Embryonic facial prominence (tissue), 1 donor: ENCODE measurements around the gene XPC.

Experiments used
- DNase-seq: peaks from one replicate; pipeline ENCODE4 v3.0.0-alpha.2; 2016; ENCODE audit errors: extremely low spot score

XPC gene

DNA sequence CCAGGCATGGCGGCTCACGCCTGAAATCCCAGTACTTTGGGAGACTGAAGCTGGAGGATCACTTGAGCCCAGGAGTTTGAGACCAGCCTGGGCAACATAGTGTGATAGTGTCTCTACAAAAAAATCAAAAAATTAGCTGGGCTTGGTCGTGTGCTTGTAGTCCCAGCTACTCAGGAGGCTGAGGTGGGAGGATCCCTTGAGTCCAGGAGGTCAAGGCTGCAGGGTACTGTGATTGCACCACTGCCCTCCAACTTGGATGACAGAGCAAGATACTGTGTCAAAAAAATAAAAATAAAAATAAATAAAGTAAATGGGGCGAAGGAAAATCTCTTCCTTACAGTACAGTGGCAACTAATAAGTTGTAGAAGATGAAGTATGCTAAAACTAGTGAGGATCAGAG, 29.8 kb upstream of the XPC start:
- no peak for DNase-seq

DNA sequence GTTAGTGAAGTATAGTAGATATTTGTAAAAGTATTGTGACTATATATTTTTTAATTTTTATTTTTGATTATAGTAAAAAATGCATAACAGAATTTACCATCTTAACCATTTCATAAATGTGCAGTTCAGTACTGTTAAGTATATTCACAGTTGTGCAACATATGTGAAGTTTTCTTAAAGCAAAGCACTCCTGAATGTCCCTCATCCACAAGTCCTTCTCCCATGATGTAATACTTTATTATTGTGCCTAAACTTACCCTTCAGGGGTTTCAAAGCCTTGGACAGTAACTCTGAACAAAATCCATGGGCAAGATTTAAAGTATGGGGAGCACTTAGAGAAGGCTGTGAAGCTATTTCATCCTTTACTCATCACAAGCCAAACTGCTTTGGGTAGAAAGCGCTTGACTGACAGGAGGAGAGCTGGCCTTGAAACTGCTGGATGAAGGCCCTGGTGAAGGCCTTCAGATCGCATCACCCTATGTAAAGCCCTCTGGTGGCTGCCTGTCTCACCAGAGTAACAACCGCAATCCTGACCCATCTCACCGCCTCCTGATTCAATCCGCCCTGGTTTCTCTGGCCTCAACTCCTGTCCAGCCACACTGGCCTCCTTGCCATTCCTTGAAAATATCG, 28.3 kb upstream of the XPC start:
- DNase-seq: no peak

DNA sequence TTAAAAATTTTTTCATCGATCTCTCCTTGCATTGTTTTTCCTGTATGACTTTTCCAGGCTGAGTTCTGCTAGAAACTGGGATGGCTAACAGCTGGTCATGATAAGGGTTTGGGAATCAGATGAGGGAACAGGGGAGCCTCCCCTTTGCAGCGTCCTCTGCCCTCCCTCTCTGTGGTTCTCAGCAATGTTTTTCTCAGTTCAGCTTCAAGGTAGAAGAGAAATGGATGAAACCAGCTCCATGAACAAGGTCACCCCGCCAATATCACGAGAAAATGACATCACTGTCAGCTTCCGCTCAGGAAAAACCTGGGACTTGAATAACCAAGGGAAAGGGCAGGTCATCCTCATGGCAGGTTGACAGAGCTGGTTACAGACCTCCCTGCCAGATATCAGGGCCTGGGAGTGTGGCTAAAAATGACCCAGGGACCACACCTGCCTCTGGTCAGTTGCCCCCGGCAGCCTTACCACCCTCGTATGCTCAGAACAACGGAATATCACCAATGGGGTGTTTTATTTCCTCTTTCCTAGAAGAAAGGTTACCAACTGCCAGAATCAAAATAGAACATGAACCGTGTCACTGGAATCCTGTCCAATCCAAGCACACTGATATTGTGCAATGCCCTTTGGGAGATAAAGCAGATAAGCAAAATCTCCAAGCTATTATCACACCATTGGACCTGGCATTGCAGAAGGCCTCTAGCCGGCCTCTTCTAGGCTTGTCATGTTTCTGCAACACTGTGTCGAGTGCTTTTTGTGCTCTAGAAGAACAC, 26.3 kb upstream of the XPC start:
- no peak for DNase-seq

DNA sequence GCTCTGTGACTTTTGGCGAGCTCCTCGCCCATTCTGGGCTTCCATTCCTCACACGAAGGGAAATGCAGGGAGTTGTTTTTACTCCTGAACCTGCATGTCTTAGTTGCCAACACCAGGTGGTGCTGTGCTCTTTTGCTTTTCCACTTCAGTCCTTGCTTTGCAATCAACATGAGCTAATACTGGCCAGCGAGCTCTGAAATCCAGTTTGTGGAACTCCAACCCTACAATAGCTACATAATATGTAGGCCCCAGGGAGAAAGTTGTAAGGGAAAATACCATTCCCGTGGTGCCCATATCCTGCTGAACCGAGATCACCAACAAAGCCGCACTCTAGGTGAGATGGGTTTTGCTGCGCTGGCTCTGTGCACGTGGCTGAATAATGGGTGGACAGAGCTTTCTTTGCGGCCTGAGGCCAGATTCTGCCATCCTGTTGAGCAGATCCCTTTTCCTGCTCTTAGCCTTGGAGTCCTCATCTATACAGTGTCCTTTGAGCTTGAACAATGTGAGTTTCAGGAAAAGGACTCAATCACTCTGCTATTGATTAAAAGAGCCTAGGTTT, 25.2 kb upstream of the XPC start:
- peak; percentile 56 for DNase-seq

DNA sequence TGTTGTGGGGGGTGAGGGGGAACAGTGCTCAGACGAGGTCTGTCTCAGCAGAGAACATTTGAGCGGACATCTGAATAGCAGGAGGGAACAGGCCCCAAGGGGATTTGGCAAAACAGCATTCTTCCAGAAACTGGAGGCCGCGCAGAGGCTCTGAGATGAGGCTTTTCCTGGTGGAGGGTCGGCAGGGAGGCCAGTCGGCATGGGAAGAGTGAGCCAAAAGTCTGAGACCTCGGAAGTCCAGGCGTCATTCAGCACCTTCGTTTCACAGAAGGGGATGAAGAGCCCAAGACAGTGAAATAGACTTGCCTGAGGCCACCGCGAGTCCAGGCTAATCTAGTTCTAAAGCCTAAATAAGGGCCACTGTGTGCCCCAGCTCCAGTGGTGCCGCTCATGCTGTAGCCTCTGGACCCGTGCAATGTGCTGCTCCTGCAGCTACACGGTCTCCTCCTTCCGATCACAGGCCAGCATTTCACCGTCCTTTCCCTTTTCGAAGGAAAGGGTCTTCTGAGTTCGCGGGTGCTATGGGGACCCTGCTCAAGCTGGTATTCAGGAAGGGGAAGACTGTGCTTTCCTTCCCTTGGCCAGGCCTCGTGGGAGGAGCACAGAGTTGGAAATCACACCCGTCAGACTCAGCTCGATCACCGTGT, 24.6 kb upstream of the XPC start:
- no peak for DNase-seq

DNA sequence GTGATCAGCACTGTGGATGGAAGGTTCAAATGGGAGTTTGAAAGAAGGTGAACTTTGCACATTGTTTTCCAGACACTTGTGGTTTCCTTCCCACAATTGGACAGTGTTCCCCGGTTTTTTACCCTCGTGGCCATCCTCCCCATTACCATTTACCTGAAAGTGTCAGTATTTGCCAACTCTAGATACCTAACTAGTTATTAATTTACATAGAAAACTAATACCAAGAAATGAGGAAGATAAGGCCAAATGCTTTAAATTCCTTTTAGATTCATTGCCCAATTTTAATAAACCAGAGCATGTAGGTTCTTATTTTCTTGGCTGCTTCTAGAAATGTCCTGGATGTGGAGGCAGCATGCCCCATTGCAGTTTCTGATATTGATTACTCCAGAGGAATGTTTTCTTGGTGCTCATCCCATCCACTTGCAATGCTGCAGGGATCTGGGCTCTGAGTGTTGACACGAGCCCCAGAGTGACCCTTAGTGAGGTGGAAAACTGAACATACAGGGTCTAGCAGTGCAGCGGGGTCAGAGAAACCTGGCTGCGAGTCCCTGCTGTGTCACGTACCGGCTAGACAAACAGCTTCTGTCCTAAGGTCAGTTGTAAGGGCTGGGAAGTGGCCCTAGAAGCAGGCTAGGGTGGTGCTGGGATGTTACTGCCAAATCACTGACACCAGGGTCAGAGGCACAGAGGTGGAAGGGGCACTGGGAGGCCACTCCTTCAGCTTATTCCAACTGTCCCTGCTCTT, 23.7 kb upstream of the XPC start:
- DNase-seq: no peak

DNA sequence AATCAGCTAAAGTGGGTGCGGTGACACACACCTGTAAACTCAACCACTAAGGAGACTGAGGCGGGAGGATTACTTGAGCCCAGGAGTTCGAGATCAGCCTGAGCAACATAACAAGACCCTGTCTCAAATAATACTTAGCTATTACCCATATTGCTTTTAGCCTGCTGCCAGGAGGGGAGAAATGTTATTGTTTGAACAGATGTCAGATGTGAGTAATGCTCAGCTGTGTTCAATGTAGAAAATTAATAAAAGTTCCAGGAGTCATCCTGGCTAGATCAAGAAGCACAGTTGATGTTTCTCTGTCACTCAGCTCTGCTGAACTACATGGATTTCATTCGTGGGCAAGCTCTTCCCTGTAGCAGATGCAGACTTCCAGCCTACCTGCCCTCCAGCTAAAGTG, 22.4 kb upstream of the XPC start:
- no peak for DNase-seq

DNA sequence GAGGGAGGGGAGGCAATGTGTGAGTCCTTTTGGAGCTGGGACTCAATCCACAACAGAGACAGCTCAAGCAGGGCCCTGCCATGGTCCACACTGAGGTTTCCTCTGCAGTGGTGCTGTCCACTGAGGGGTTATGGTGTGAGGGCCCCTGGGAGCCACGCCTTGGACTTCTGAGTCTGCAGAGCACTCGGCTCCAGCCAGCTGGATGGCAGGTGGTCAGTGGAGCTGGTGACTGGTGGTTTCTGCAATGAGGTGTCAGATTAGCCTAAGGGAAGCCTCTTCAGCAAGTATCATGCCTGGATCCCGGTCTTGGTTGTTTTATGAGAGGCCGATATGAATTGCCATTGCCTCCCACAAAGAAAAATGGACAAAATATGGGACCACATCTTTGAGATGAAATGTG, 21.9 kb upstream of the XPC start:
- no peak for DNase-seq

DNA sequence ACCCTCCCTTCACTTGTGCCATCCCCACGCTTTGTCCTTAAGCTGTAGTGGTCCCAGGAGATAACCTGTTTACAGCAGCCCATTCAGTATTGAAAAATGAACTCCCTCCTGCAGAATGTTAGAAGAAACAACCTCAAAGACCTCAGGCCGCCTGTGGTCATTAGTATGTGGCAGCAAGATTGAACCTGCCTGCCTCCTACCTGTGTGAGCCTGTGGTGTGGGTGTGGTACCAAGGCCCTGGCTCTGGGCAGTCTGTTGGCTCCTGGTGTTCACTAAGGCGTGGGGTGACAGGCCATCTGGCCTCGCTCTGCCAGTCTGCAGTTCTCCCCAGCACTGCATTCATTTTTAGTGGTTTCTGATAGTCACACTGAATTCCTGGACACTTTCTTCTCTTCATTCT, 21.2 kb upstream of the XPC start:
- no peak for DNase-seq

DNA sequence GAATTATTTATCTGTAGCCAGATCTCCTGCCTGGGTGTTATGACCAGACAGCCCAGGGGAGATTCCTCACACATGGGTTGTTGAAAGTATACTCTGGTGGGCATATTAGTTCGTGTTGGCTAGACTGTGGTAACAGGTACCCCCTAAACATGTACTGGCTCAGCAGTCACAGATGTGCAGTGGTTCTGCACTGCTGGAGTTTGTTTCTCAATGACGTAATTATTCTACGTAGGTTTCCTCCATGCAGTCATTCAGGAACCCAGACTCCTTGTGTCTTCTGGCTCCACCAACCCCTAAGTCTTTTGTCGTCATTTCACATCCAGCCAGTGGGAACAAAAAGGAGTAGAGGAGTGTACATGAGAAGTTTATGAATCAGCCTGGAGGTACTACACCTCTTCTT, 16.5 kb upstream of the XPC start:
- DNase-seq: no peak

DNA sequence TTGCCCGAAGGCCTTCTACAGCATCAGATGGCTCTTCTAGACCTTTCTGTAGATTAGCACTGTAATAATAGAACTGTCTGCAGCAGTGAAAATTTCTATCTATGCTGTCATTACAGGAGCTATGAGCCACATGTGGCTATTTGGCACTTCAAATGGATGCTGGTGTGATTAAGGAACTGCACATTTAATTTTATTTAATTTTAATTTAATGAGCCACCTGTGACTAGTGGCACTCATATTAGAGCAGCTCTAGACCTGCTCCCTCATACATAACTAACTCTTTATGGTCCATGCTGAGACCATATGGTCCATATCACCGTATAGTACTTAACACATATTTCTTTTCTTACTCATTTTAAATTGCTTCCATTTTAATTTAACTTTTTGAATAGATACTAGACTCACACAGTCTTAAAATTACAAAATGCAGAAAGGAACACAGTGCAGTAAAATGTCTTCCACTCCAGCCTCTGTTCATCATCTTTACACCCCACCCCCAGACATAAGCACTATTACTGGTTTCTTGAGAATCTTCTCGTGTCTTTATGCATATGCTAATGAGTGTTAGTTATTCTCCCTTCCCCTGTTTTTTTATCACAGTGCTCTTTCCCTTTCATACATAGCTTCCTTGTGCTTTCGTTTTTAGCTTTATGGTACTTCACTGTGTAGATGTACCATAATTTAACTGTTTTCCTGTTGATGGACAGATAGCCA, 9.8 kb upstream of the XPC start:
- DNase-seq: no peak

DNA sequence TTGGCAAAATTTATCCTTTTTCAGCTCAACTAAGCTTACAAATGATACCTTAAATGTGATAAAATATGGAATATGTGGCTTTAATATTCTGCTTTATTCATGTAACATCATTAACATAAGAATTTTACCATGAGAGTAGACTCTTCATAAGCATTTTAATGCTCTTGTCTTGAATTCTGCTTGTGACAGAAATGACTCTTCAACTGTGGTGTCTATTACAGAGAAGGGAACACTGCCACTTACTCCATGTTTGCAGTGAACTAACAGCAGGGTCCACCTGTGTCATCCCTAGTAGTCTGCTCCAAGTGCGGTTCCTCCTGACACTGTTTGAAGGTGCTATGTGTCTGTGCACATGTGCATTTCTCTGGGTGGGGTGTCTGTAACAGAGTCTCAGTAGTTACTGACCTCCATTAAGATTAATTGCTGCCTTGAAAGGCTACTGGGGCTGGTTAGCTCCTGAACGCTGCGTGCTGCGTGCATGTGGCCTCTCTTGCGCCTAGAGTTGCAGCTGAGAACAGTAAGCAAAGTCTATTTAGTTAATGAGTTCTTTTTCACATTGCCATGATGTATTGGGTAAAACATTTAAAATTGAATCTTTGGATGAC, 8.6 kb upstream of the XPC start:
- DNase-seq: no peak

DNA sequence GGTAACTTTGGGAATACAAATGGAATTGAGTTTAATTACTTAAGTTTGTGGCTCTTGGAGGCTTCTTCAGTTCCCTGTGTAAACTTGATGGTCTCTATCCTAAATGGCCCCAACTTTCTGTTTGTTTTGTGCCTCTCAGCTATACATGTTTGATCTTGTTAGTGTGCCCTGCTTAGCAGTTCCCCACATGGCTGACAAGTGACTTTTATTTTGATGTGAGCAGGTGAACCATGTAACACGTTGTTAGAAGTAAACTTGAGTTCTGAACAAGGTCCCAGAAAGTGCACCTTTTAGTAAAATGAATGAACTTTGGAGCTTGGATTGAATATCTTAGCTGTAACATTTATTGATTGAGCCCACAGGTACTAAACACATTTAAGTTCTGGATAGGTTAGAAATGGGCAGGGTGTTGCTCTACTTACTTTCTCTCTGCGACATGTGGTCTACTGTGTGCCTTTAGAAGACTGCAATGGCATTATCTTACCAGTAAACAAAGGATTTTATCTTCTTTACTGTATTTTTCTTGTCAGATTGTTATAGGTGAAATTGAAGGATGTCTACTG, 4.7 kb upstream of the XPC start:
- no peak for DNase-seq

DNA sequence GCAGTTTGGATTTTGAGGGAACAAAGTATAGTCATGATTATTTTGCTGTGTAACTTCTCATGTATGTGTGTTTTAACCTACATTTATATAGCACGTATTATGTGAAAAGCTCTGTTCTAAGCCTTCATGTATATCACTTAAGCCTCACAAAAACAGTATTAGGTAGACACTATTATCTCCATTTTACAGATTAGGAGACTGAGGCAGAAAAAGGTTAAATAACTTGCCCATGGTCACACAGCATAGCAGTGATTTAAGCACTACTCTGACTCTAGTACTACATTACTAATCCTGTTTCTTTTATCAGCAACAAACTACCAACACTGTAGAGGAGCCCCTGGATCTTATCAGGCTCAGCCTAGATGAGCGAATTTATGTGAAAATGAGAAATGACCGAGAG, 2.9 kb upstream of the XPC start:
- no peak for DNase-seq

DNA sequence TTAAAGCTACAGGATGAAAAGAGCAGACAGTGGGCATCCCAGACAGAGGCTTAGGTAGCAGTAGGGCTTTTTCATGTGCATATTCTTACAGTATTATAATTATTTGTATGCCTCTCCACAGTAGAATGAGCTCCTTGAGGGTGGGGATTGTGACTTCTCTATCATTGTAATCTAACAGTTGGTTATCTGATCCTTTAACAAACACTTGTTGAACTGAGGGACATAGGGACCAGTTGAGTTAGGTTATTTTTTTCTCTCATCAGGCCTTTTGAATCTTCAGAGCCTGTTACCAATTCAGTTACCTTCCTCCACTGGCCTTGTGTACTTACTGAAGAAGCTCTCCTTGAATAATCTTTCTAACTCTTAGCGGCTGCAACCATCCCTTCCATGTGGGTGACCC, 1.4 kb upstream of the XPC start:
- DNase-seq: no peak

DNA sequence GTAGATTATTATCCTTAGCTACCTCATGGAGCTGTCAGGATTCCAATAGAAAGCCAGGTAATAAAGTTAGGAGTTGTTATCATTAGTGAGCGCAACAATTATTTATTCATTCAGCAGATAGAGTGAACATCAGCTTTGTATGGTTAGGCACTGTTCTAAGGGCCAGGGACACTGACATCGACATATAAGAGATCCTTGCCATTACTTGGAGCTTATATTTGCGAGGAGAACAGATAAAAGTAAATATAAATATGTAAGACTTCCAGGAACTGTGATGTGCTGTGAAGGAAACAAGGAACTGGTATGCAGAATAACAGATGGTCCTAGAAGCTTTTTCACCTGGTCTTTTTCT, 689 bp upstream of the XPC start:
- DNase-seq: no peak

DNA sequence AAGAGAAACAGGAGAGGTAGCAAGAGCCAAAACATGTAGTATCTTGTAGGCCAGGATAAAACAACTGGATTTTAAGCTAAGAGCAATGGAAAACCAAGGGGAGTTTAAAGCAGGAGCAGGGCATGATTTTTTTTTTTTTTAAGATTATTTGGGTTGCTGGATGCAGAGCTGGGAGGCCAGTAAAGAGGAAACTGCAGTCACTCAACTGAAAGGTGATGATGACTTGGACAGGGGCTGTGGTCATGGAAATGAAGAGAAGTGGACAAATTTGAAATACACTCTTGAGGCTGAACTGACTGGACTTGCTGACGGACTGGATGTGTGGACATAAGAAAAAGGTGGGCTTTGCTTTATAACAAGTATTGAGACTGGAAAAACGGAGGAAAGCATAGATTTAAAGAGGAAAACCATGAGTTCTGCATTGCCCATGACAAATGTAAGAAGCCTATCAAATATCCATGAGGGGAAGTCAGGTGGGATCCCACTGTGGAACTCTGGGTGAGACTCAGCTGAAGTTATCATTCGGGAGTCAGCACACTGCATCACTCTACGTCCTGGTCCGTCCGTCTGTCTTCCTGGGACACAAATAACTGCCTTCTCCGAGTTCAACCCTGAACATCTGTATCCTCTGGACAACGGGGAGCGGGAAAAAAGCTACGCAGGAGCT, 688 bp downstream of the XPC start:
- DNase-seq: no peak

DNA sequence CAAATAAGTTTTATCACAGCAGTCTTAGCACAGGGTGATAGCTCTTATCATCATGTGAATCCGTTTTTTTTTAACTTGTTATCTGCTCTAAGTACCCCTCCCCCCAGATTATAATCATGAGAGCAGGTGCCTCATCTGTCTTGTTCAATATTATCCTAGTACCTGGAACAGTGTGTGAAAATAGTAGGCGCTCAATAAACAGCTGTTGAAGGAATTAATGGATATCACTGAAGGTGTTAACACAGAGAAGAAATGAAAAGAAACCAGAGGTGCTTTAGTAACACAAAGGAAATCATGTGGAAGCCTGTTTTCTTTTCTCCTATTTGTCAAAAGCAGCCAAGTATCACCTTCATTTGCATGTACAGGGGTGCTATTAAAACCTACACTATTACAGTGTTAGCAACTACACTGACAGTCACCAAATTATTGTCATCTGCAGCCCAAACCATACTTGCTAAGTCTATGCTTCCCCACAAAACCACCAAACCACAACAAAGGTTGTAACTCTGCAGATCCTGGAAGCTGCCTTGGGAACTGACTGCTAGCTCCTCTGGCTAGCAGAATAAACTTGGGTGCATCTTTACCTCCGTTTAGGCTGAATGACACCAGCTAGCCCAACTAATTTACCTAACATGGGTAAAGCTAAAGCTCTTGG, 2.9 kb downstream of the XPC start:
- DNase-seq: no peak

DNA sequence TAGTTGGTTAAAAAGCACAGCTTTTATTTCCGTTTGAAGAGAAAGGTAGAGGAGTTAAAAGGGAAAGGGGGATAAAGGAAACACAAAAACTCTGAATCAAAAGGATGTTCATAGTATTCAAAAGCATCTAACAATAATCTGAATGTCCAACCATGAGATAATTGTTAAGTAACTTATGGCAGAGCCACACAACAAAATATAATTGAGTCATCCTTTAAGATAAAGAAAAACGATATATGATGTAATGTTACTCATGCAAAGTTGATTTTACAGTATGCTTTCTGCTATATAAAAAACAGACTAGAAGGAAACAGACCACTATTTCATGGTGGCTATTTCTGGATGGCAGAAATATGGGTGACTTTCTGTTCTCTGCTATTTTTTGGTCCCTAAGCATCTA, 3.9 kb downstream of the XPC start:
- no peak for DNase-seq

DNA sequence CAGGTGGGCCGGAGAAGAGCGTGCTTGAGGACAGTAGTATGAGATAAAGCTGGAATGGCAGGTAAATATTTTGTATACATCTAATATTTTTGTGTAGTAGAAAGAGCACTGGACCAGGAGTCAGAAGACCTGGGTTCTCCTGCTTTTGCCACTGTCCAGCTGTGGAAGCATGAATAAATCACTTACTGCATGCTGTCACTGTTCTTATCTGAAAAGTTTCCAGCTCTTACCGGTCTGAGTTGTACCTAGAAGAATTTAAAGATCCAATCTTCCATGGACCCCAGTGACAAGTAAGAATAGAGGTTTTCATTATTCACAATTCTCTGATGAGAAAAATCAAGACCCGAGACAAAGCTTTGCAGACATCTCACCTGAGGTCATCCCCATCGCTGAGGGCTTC, 5.9 kb downstream of the XPC start:
- DNase-seq: no peak
